Kasumi-1 (cell line): ENCODE data around the gene CHKB.

Experiments
- DNase-seq, 2 experiments: peaks; one replicate each; lab custom pipeline; 2025; lab: John Stamatoyannopoulos, UW

Gene CHKB

DNA sequence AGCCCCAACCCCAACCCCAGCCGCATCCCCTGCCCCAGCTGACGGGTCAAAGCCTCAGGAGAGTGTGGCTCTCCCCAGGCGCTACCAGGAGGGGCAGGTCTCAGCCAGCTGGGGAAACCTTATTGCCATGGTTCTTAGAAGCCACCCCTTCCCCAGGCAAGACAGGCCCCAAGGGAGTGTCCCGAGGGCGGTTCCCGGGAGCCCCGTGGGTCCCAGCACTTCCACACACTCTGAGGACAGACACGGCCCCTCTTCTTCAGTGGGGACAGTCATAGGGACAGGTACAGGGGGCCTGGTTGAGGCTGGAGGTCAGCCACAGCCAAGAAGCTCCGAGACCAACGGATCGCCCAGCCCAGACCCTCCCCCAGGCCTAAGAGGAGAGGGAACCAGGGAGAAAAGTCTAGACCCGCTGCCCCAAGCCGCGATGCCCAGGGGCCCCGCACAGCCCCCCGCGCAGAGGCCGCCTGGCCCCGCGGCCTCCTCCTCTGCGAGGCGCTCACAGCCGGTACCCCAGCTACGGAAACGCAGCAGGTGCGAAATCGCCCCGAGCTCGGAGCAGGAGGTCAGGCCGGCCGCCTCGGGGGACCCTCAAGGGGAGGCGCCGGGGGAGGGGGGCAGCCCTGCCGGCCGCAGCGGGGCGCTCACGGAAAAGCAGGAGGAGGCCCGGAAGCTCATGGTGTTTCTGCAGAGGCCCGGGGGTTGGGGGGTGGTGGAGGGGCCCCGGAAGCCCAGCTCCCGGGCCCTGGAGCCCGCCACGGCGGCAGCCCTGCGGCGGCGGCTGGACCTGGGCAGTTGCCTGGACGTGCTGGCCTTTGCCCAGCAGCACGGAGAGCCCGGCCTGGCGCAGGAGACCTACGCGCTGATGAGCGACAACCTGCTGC, 34.4 kb downstream of the CHKB start:
- peak in 1 of 2 experiments; percentile 27 for DNase-seq

DNA sequence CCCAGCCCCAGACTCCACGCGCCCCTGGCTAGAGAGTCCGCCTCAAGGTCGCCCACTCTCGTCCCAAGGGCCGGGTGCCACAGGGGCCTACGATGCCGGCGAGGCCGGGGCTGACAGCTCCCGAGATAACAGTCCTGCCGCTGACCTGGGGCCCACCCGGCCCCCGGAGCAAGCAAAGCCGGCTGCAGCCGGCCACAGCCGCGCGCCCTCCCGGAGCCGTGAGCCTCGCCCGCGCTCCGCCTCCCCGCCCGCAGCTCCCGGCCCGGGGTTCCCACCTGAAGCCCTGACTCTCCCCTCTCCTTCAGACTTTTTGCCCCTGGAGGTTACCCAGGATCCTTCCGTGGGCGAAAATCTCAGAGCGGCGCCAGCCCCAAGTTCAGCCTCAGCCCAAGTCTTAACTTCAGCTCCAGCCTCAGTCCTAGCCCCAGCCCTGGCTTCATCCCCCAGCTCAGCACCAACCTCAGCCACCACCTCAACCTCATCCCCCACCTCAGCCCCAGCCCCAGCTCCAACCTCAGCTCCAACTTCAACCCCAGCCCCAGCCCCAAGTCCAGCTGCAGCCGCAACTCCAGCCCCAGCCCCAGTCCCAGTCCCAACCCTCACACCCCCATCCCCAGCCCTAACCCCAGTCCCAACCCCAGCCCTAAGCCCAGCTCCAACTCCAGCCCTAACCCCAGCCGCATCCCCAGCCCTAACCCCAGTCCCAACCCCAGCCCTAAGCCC, 35.2 kb downstream of the CHKB start:
- DNase-seq: no peak

DNA sequence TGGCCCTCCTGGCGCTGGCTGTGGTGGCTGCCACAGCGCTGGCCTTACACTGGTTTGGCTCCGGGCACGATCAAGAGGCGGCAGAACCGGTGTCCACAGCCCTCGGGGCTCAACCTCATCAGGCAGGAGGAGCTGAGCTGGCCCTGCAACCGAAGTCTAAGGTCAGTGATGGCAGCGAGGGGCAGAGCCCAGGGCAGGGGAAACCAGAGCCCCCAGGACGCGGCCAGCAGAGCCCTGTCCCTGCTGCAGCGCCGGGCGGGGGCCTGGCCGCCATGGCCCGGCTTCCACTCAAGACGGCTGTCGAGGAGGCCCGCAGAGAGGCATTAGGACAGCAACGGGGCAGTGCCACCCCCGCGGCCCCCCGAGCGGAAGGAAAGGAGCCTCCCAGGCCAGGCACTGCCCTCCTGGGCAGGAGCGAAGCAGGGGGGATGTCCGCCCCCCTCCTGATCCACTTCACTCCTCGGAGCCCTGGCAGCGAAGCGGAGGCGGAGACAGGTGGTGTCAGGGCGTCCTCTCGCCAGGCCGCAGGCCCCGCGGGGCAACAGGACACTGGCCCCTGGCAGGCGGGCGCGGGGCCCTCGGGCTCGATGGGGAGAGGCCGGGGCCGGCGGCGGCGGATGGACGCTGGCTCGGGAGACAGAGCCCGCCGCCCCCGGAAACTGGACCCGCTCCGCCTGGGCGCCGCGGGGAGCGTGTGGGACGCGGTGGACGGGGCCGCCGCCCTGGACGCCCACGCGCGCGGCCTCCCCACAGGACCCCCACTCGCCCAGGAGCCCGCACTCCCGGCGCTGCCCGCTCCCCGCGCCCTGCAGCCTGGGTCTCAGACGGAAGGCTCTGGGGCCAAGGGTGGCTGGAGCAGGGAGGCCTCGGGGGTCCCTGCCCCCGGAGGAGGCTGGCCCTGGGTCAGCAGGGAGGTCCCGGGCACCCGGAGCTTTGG, 36.1 kb downstream of the CHKB start:
- no peak for DNase-seq

DNA sequence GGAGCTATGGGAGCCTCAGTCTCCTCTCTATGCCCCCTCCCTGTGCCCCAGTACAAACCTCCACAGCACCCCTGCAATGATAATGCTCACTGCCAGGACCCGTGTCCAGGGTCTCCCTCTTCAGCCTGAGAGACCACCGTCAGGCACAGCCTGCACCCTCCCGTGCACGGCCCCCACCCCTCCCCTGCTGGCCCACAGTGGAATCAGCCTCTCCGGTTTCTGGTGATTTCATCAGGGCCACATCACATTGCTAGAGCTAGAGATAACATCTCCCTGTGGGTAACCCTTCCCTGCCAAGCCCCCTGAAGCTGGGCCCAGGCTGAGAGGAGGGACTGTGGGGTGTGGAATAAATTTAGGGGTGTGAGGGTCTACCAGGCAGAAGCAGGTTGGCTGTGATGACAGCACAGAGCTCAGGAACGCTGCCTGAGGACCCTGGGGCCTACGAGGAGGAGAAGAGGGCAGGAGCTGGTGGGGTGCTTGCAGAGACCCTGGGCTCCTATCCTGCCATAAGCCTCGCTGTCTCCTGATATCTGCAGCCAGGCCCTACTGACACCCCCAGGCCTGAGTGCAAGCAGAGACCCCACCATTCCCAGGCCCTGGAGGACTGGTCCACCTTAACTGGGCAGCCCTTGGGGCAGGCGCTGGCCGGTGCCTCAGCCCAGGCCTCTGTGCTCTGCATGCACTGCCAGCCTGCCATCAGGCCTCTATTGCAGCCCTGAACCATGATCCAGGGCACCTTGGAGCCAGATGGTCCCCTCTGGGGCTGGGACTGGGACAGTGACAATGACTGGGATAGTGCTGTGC, 36.9 kb downstream of the CHKB start, which contains the start of gene KLHDC7B:
KLHDC7B (plus strand) TSS at position 378 of the 804 bp plus-strand sequence; CDS start at position 723, 345 bp downstream.
- DNase-seq: no peak

DNA sequence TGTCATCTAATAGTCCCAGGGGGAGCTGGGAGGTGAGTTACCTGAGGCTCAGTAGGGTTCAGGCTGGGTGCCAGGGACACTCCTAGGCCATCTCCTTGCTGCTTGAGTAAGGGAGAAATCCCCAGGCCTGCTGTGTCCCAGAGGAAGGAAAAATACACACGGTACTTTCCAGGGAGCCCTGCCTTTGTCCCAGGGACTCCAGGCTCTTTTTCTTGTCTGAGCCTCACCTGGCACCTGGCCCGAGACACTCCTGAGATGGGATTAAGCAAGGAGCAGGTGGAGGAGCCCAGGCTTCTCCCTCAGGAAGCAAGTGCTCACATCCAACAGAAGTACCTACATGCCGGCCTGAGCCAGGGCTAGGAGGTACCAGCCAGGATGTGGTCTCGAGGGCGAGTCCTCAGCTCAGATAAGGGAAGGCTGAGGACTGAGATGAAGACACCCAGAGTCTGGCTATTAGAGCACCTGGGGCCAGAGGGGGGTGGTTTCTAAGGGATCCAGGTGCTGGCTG, 37.8 kb downstream of the CHKB start:
- DNase-seq: no peak

DNA sequence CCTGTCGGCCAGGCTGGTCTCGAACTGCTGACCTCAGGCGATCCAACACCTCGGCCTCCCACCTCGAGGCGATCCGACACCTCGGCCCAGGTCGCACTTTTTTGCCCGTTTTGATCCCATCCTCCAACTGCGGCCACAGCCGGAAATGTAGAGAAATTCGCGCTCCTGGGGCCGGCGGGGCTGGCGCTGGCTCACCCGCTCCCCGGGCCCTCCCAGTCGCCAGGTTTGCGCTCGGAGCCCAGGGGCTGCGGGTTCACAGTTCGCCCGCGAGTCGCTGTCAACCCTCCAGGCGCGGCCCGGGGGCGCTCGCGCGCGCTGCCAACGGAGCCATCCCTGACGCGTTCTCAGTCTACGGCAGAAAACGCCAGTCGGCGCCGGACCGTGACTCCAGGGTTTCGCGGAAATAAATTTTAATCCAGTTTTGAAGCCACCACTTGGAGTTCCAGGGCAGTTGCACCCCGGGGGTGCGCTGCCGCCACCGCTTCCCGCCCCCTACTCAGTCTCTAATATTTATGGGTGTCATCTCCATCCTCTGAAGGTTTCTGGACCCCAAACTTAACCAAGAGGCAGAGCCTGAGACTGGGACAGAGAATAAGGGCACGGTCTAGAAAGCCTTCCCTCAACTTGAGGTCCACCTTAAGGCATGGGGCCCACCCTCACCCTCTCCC, 38.4 kb downstream of the CHKB start:
- DNase-seq: peak; percentile 72

DNA sequence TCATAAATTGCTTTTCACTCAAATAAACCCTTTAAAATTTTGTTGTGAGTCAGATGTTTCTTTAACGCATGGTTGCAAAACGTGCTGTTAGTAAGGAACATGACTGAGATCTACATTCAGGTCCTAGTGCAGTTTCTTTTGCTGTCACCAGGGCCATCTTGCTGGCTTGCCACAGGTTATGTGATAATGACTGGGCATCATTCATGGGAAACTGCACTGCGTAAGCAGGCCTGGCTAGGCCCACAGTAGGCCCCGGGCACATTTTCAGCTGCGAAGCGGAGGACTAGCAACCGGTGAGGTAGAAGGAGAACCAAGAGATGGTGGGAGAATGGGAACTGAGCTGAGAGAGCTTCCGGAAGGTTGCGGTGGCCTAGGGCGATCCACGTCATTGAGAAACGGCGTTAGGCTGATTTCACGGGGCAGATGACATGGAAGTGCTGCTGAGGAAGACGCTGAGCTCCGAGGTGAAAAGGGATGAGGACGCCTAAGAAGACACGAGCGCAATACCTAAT, 40.2 kb downstream of the CHKB start:
- no peak for DNase-seq

DNA sequence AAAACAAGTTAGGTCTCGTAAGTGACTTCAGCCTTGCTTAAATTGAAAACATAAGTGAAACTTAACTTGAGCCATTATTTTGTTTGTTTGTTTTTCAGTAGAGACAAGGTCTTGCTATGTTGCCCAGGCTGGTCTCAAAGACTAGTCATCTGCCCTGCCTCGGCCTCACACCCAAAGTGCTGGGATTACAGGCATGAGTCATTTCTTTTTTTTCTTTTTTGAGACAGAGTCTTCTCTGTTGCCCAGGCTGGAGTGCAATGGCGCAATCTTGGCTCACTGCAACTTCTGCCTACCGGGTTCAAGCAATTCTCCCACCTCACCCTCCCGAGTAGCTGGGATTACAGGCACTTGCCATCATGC, 41.0 kb downstream of the CHKB start:
- DNase-seq: peak; percentile 25 to 32

DNA sequence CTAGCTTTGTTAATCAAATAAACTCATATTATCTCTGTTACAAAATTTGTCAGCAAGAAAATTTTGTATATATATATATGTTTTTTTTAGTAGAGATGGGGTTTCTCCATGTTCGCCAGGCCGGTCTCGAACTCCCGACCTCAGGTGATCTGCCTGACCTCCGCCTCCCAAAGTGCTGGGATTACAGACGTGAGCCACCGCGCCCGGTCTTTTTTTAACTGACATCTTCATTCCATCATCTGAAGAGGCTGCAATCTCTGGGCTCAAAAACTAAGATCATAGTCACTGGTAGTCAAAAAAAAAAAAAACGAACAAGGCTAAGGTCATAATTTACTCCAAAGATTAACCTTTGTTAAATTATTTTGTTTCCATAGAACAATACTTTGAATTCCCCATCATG, 42.3 kb downstream of the CHKB start:
- no peak for DNase-seq

DNA sequence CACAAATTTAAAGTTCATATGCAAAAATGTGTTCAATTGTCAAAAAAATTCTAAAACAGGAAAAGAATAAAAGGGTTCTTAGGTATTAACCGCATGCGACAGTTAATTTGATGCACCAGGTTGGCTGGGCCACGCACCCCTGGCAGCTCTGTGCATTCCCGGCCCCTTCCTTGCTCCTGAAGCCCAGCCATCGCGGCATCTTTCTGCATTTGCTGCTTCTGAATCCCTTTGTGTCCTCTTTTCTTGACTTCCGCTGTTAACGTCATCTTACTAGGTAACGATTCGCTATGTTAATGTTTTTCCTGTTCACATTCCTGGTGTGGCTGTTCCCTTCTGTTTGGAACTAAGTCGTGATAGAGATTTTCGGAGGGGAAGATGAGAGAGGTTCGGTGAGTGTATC, 44.9 kb downstream of the CHKB start:
- no peak for DNase-seq

DNA sequence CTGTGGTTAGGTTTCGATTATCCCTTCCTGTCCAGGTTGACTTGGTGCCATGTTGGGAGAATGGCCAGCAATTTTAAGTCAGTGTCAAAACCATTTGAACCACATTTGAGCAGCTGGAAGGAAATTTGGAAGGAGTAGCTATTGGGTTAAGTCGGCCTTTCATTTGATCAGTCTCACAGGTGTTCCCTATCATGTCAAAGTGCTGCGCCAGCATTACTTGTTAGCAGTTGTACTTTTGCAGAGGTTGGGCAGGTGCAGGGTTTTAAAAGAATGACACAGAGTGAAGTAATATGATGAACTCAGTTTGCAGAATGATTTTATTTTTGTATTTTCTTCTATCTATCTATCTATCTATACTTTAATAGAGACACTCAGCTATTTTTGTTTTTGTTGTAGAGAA, 46.4 kb downstream of the CHKB start:
- no peak for DNase-seq

DNA sequence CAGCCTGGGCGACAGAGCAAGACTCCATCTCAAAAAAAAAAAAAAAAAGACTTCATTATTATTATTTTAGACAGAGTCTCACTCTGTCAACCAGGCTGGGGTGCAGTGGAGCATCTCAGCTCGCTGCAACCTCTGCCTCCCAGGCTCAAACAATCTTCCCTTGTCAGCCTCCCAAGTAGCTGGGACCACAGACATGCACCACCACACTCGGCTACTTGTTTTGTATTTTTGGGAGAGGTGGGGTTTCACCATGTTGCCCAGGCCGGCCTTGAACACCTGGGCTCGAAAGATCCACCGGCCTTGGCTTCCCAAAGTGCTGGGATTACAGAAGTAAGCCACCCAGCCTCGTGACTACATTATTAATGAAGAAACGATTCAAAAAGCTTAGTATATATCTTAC, 47.5 kb downstream of the CHKB start:
- no peak for DNase-seq

DNA sequence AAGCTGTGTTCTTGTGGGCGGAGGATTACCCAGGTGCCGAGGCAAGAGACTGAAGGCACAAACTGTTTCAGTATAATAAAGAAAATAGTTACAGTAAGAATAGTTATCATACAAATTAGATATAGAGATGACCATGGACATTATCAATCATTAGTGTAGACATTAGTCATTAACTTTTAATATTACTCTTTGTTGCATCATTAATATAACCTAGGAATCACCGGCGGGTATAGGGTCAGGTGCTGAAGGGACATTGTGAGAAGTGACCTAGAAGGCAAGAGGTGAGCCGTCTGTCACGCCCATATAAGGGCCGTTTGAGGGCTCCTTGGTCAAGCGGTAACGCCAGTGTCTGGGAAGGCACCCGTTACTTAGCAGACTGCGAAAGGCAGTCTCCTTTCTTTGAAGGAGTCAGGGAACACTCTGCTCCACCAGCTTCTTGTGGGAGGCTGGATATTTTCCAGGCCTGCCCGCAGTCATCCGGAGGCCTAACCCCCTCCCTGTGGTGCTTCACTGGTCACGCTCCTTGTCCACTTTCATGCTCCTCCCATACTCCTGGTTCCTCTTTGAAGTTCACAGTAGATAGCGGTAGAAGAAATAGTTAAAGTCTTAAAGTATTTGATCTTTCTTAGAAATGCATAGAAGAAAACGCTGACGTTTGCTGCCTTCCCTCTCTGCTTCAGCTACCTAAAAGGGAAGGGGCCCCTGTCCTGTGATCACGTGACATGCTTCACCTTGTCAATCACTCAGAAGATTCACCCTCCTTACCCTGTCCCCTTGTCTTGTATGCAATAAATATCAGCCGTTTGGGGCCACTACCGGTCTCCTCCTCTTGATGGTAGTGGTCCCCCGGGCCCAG, 48.6 kb downstream of the CHKB start:
- peak; percentile 17 to 31 for DNase-seq

DNA sequence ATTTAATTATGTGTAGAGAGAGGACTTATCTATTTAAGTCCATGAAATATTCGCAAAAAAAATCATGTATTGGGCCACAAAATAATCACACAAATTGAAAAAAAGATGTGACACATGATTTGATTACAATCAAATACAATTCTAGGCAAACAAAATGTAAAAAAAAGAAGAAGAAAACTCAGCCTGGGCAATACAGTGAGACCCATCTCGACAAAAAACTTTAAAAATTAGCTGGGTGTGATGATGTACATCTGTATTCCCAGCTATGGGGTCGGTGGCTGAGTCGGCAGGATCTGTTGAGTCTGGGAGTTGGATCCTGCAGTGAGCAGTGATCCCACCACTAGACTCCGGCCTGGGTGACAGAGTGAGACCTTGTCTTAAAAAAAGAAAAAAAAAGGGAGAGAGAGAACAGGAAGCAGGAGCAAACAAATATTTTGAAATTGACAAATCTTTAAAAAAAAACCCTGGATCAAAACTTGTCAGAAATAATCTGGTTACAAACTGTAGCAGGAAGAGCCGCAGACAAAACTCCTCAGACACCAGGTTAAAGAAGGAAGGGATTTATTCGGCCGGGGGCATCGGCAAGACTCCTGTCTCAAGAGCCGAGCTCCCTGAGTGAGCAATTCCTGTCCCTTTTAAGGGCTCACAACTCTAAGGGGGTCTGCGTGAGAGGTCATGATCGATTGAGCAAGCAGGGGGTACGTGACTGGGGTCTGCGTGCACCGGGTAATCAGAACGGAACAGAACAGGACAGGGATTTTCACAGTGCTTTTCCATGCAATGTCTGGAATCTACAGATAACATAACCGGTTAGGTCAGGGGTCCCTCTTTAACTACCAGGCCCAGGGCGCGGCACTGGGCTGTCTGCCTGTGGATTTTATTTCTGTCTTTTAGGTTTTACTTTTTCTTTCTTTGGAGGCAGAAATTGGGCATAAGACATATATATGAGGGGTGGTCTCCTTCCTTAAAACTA, 49.5 kb downstream of the CHKB start:
- no peak for DNase-seq

DNA sequence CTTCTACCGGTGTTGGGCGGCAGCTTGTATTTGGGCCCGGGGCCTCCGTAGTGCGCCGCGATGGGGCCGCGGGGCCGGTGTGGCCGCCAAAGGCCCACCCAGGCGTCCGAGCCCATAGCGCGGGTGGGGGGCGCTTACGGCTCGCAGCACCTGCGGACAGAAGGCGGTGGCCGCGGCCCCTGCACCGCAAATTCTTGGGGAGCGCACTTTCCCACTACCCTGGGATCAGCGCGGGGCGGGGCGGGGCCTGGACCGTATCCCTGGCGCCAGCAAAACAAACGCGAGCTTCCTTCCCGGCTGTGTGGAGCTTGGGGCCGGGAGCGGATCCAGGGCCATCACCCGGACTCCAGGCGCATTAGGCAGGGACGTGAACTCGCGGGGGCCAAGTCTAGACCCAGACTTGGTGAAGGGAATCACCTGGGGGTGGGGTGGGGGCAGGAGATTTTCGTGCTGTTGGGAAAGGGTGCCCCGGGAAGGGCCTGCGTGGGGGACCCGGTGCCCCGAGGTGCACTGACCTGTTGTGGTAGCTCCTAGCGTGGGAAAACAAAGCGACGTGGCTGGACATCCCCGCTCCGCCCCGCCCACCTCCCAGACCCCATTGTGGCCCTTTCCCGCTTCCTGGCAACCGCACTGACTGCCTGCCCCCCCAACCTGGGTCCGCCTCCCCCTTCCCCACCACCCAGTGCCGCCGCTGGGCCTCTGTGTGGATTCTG, 50.5 kb downstream of the CHKB start:
- peak; percentile 24 to 27 for DNase-seq

DNA sequence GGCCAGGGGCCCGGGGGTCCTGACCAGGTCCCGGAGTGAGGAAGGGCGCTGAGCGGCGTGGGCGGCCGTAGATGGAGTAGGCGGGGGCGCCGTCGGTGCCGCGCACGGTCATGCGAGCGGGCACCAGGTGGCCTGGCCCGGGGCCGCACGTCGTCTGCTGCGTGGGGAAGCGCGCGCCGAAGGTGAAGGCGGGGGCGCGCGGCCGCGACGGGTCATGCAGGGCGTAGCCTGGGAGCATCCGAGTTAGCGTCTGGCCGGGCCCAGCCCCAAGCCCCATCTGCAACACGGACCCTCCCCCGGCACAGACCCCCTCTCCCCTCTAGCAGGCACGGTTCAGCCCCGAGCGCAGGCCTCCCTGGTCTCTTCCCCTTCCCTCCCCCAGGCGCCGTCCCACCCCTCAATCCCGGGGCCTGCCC, 51.1 kb downstream of the CHKB start:
- peak; percentile 27 to 30 for DNase-seq

DNA sequence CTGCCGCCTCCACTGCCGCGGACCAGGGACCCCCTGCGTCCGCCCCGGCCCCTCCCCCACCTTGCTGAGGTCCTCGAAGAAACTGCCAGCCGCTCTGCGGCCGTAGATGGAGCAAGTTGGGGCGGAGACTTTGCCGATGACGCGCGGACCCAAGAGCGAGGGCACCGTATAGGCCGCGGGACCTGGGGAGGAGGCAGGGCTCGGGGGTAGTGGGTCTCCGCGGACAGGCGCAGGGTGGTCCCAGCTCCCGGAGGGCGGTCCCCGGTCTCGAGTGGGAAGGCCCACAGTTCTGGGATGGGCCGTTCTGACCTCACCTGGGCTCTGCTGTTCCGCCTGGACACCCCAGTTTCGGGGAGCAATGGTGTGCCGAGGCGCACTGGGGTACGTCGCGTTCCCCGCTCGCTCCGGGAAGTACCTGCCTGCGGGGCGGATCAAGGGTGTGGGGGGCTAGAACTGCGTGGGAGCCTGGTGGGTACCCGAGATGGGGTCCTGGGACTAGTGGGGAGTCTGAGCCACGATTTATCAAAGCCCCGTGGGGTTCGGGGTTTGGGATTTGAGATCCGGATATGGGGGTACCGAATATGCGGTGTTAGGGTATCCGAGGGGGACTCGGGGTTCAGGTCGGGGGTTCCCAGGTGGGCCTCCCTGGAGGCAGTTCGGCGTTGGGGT, 51.6 kb downstream of the CHKB start:
- DNase-seq: peak; percentile 73 to 75
